Suppressor macrophage treated with lipopolysaccharide for 1 hour (primary cell): ENCODE results near the gene CAMK1D.
"Not testable (repeated sequence)": the region's sequence is repeated elsewhere in the genome, so short reads cannot be mapped to it uniquely, and the experiment has no call there.

ENCODE experiments used
- DNase-seq, 3 donors: peaks; one replicate each; pipeline ENCODE4 v3.0.0-alpha.2; 2020 to 2022

The CAMK1D gene

GRCh38 chr10:12431151-12432101 is 82.1 kb downstream of the CAMK1D start:
- no peak for DNase-seq

DNA sequence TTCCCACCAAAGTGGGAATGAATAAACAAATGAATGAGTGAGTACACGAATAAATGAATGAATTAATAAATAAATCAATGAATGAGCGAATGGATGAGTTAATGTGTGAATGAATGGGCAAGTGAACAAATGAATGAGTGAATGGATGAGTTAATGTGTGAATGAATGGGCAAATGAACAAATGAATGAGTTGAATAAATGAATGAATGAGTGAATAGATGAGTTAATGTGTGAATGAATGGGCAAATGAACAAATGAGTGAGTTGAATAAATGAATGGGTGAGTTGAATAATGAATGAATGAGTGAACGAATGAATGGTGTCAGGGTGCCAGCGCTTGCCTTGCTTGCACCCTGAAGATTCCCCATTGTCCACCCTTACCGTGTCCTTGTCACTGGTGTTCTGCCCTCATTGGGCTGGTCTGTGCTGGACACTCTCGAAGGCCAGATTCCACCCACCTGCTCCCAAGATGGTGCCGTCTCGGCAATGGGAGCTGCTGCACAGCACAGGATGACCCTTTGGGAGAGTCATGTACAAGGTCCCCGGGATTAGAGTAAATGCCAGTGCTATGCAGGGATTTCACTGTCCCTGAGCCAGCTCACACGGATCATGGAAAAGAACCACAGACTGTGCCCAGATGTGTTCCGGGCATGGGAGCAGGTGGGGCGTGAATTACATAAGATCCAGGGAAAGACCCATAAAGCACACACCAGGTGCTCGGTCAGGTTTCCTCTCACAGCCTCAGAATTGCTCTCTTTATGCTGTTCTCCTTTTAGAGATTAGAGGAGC is 83.2 kb downstream of the CAMK1D start:
- no peak for DNase-seq

- no peak for DNase-seq
Measured at GRCh38 chr10:12434277-12434676, 84.9 kb downstream of the CAMK1D start.

DNA sequence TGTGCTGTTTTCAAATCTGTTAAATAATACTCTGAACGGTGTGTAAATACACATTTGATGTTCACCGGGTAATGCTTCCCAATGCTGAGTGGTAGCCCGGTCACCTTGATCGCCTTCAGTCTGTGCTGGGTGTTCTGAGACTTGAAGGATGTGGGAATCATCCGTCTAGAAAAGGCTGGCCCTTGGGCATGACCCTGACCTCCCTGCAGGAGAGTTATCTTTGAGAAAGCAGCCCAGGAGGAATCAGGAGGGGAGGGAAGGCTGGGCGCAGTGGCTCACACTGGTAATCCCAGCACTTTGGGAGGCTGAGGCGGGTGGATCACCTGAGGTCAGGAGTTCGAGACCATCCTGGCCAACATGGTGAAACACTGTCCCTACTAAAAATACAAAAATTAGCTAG is 85.3 kb downstream of the CAMK1D start:
- DNase-seq = not testable (repeated sequence)

DNA sequence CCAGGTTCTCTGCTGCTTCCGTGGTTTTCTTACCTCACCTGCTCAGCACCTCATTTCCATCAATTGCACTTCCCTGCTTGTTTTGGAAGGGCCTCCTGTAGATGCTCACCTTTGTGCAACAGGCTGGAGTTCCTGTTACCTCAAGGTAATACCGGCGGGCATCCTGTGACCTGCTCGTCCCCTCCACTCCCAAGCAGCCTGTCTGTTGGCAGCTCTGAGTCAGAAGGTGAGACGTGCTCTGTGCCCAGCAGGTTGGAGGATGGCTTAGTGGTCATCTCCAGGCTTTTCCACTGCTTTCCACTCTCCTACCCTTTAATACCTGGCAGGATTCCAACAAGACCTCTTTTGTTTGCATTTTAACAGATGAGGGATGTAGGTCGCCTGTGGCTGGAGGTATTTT is 86.0 kb downstream of the CAMK1D start:
- no peak for DNase-seq

DNA sequence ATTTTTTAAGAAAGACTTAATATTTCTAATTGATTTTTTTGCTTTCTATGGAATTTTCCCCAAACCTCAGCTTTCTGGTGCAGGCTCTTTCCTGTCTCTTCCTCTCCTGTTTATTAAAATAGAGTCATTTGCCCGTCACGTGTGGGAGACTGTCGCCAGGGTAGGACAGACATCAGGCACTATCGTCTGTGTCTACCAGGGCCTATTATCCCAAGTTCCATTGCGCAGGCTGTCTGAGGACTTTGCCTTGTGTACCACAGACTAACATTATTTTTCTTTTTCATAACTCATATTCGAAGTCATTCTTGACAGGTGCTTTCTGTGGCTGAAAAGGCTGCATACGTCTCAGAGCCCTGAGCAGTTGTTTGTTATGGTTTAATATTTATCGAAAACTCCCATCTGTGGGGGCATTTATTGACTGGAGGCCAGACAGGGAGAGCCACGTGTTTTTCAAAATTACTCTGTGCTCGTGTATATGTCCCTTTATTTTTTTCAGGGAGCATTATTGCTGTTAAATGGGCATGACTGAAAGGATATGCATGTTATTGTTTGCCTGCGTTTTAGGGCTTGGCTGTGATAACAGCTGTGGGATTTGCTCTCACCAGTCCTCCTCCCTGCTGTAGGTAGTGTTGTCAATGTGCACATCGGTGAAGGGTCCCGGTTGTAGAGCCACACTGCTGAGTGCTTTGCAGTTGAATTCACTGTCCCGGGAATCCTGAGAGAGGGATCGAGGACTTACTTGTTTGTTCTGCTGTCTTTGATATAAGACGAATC is 89.8 kb downstream of the CAMK1D start:
- no peak for DNase-seq

DNA sequence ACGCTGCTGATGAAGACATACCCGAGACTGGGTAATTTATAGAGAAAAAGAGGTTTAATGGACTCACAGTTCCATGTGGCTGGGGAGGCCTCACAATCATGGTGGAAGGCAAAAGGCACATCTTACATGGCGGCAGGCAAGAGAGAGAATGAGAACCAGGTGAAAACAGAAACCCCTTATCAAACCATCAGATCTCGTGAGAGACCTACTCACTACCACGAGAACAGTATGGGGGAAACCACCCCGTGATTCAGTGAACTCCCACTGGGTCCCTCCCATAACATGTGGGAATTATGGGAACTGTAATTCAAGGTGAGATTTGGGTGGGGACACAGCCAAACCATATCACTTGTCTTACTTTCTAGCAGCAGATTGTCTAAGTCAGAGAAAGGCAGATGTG is 90.4 kb downstream of the CAMK1D start:
- not testable (repeated sequence) for DNase-seq

- DNase-seq = no peak
Measured at GRCh38 chr10:12443026-12443425, 93.7 kb downstream of the CAMK1D start.

- DNase-seq = peak; percentile 17 to 26 (median 26)
Measured at GRCh38 chr10:12444981-12445700, 95.8 kb downstream of the CAMK1D start.

- peak in 2 of 3 donors; percentile 14 to 23 for DNase-seq
Measured at GRCh38 chr10:12445701-12446334, 96.5 kb downstream of the CAMK1D start.

GRCh38 chr10:12448340-12448728 is 99.0 kb downstream of the CAMK1D start:
- DNase-seq = peak in 1 of 3 donors; percentile 13

DNA sequence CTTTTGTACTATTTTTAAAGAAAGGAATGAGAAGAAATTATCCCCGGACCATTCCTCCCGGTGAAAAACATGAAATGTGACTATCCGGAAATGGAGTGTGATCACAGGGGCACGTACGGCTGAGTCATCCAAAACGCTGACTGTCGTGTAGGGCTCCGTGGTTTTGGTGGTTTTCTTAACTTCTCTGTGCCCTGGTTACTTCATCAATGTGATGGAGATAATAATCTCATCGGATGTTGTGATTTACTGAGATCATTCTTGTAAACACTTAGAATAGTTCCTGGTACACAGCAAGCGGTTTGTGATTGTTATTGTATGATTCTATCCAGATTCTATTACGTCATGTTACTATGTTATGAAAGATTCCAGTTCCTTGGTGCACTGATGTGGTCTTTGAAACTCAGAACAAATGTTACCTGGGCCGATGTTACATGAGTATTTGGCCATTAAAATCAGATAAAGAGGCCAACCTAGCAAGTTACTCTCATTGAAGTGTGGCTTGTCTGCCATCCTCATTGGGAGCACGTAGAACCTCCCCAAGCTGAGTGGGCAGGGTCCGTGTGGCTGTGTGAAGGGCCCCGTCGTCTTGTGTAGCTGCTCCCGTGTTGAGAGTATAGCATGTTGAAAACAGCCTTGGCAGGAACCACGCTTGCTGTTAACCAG is 99.5 kb downstream of the CAMK1D start:
- peak; percentile 87 to 95 (median 93) for DNase-seq

- DNase-seq = peak in 2 of 3 donors; percentile 10 to 32
Measured at GRCh38 chr10:12455318-12455717, 106.0 kb downstream of the CAMK1D start.

GRCh38 chr10:12455766-12456165 is 106.4 kb downstream of the CAMK1D start:
- peak; percentile 59 to 85 (median 75) for DNase-seq

GRCh38 chr10:12459340-12459739 is 110.0 kb downstream of the CAMK1D start:
- DNase-seq = no peak

DNA sequence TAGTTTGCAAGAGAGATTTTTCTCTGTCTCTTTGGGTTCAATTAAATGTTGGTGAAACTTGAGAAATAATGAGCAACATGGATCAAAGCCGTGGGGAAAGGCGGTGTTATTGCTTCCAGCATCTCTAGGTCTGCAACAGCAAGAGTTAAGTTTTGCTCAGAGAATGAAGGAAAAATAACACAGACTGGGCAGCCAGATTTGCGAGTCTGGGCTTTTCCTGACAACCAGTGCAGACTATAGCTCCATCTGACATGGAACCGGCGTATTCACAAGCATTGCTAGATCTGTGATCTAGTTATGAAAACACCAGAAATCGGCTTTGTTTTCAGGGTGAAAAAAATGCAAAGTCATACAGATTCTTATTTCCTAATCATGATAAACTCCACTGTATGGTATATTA is 110.4 kb downstream of the CAMK1D start:
- no peak for DNase-seq

GRCh38 chr10:12463459-12463838 is 114.1 kb downstream of the CAMK1D start:
- DNase-seq = no peak

GRCh38 chr10:12465385-12466136 is 116.2 kb downstream of the CAMK1D start:
- DNase-seq = no peak

GRCh38 chr10:12466704-12467305 is 117.5 kb downstream of the CAMK1D start:
- no peak for DNase-seq

- DNase-seq = no peak
Measured at GRCh38 chr10:12469345-12469744, 120.0 kb downstream of the CAMK1D start.
